HepG2 (cell line): ENCODE data around the gene GLOD4. TPM values are rescaled to one million over a fixed set of nuclear protein-coding genes. Genes with fewer than 3 reads are reported as not detected.

Experiments used
- ATAC-seq: fragments of 200-7000 bp; cut with Tn5 transposase; 3 replicates; pipeline ENCODE4 v1.9.1; 2020; ENCODE audit warnings: mild to moderate bottlenecking, moderate library complexity
- BruUV-seq: library from RNA; stranded (reverse); fragments of 400-500 nt; replicated peaks from 2 replicates; lab custom pipeline; 2021; lab: Mats Ljungman, UMichigan
- CTCF ChIA-PET: fragments of 300-600 bp; formaldehyde crosslinking; extraction: SDS; loops from one replicate; lab custom pipeline; 2021; ENCODE audit warnings: low total read pairs, inconsistent platforms, low intra/inter-chr PET ratio; lab: Yijun Ruan, JAX
- POLR2A ChIA-PET: fragments of 350-600 bp; sonication (Branson Sonifier 250); formaldehyde crosslinking; loops from one replicate; lab custom pipeline; 2020; ENCODE audit warnings: antibody characterized with exemption, inconsistent platforms; lab: Yijun Ruan, JAX
- DNase-seq: peaks from one replicate; pipeline ENCODE4 v3.0.0-alpha.2; 2015; ENCODE audit warnings: low spot score
- FAIRE-seq: peaks from 3 replicates; lab custom pipeline; 2011; peaks lifted over from hg19 to GRCh38; lab: Jason Lieb, UNC
- H2AFZ ChIP-seq: one replicate; pipeline ENCODE4 v1.6.1; 2011; ENCODE audit warnings: low read length, inconsistent platforms
- H3K27ac ChIP-seq: fragments of 300-600 bp; 3 replicates; pipeline ENCODE4 v1.8.0; 2011; ENCODE audit warnings: mixed run types, mild to moderate bottlenecking, mixed read lengths, low read length, inconsistent platforms; ENCODE audit not compliant: insufficient read depth; ENCODE audit errors: extremely low read length
- H3K27me3 ChIP-seq, 2 experiments: fragments of 200-600 bp in 1 of 2; 2 replicates in 1 of 2; 3 replicates in 1 of 2; pipeline versions ENCODE4 v1.6.0 to v1.8.0; 2011; ENCODE audit warnings: low read length in 2 of 2, mild to moderate bottlenecking in 2 of 2, moderate library complexity in 2 of 2, inconsistent platforms in 1 of 2; ENCODE audit not compliant: insufficient read depth in 2 of 2, control insufficient read depth in 1 of 2
- H3K36me3 ChIP-seq, 2 experiments: fragments of 200-600 bp in 1 of 2; replicated peaks in 1 of 2; 2 replicates in 1 of 2; 3 replicates in 1 of 2; pipeline versions ENCODE4 v1.5.1 to v1.8.0; 2011; ENCODE audit warnings: low read length in 2 of 2, inconsistent platforms in 1 of 2; ENCODE audit not compliant: insufficient read depth in 2 of 2, control insufficient read depth in 1 of 2
- H3K4me1 ChIP-seq: 2 replicates; pipeline ENCODE4 v1.5.1; 2012; ENCODE audit warnings: low read length, inconsistent platforms; ENCODE audit not compliant: insufficient read depth
- H3K4me2 ChIP-seq: 2 replicates; pipeline ENCODE4 v1.6.0; 2011; ENCODE audit warnings: low read depth, low read length, inconsistent platforms
- H3K4me3 ChIP-seq, 3 experiments: fragments of 200-600 bp in 1 of 3; sonication (generic), shearing (Covaris generic) in 1 of 3; replicated peaks in 1 of 3; 2 replicates each; pipeline ENCODE4 v1.5.1; 2011 to 2016; ENCODE audit warnings: low read length in 3 of 3, inconsistent platforms in 2 of 3, low read depth in 2 of 3, mild to moderate bottlenecking in 2 of 3, control low read depth in 1 of 3, mixed read lengths in 1 of 3; ENCODE audit not compliant: insufficient read depth in 1 of 3
- H3K79me2 ChIP-seq: one replicate; pipeline ENCODE4 v1.6.1; 2011; ENCODE audit warnings: low read length, inconsistent platforms; ENCODE audit not compliant: insufficient read depth
- H3K9ac ChIP-seq: 2 replicates; pipeline ENCODE4 v1.6.0; 2011; ENCODE audit warnings: mild to moderate bottlenecking, low read depth, low read length, inconsistent platforms; ENCODE audit not compliant: insufficient read depth
- H3K9me3 ChIP-seq: 2 replicates; pipeline ENCODE4 v1.5.1; 2012; ENCODE audit warnings: mild to moderate bottlenecking, low read length
- H4K20me1 ChIP-seq: 2 replicates; pipeline ENCODE4 v1.6.0; 2011; ENCODE audit warnings: inconsistent platforms, mild to moderate bottlenecking, low read length, moderate library complexity; ENCODE audit not compliant: insufficient read depth
- AGO2 ChIP-seq: fragments of 200-400 bp; formaldehyde crosslinking; optimal IDR thresholded peaks from 2 replicates; pipeline ENCODE3; 2017; ENCODE audit warnings: mild to moderate bottlenecking, low read depth, low read length, moderate library complexity
- DNMT3B ChIP-seq: conservative IDR thresholded peaks from 2 replicates; pipeline ENCODE4 v1.6.1; 2016; ENCODE audit warnings: missing biosample characterization, control low read depth
- HOXA9 ChIP-seq: sonication (generic); formaldehyde crosslinking; IDR thresholded peaks from 2 replicates; pipeline ENCODE4 v1.8.1; 2022; ENCODE audit warnings: missing genetic modification reagents, mild to moderate bottlenecking, moderate library complexity, borderline replicate concordance
- MEF2D ChIP-seq: sonication (generic); formaldehyde crosslinking; IDR thresholded peaks from 2 replicates; pipeline ENCODE4 v1.5.1; 2020; ENCODE audit warnings: mild to moderate bottlenecking, missing genetic modification reagents
- TOPORS ChIP-seq: sonication (generic); formaldehyde crosslinking; IDR thresholded peaks from 2 replicates; pipeline ENCODE4 v1.8.0; 2023; ENCODE audit warnings: mild to moderate bottlenecking, missing genetic modification reagents
- ZIK1 ChIP-seq: sonication (generic); formaldehyde crosslinking; IDR thresholded peaks from 2 replicates; pipeline ENCODE4 v1.5.0; 2020; ENCODE audit warnings: mild to moderate bottlenecking, low read depth, missing genetic modification reagents, borderline replicate concordance
- ZNF230 ChIP-seq: sonication (generic); formaldehyde crosslinking; IDR thresholded peaks from 2 replicates; pipeline ENCODE4 v1.4.0; 2020; ENCODE audit warnings: mild to moderate bottlenecking, missing genetic modification reagents
- ZNF546 ChIP-seq: sonication (generic); formaldehyde crosslinking; conservative IDR thresholded peaks from 2 replicates; pipeline ENCODE4 v1.8.1; 2023; ENCODE audit warnings: mild to moderate bottlenecking, missing genetic modification reagents
- ZNF776 ChIP-seq: sonication (generic); formaldehyde crosslinking; IDR thresholded peaks from 2 replicates; pipeline ENCODE4 v1.4.0; 2020; ENCODE audit warnings: mild to moderate bottlenecking, missing genetic modification reagents
- WGBS: methylation state at CpG from one replicate; pipeline ENCODE4 v1.1.6; 2017; ENCODE audit warnings: low lambda C conversion rate; 5-methylcytosine and 5-hydroxymethylcytosine counted together
- in situ Hi-C: cut with HindIII; loops from 2 replicates; pipeline ENCODE4 v1.10.0; 2017; ENCODE audit warnings: low pct_unique_long_range_greater_than_20kb; ENCODE audit not compliant: extremely low pct_ligation_motif_present
- intact Hi-C: fragments of 100-400 bp; cut with micrococcal nuclease; formaldehyde crosslinking; loops from one replicate; pipeline ENCODE4 v1.10.0; 2022; ENCODE audit not compliant: unreplicated experiment
- polyA plus RNA-seq, 8 experiments: library from polyadenylated mRNA; depleted of rRNA in 3 of 8; stranded (reverse) in 7 of 8; unstranded in 1 of 8; fragments of >200 nt; fragmentation: Illumina TruSeq in 4 of 8; extraction: Trizol in 4 of 8; gene quantifications; 2 replicates each; pipeline versions ENCODE4 v1.2.1 to v1.2.3, GENCODE V29; 2011 to 2016; ENCODE audit warnings: low read depth in 4 of 8, missing spikeins in 1 of 8, mixed read lengths in 1 of 8; ENCODE audit not compliant: insufficient read depth in 1 of 8
- total RNA-seq, 5 experiments: library from RNA; depleted of rRNA; stranded (reverse); fragments of >200 nt; fragmentation: Illumina TruSeq; extraction: Trizol; gene quantifications; 2 replicates each; pipeline ENCODE4 v1.2.3, GENCODE V29; 2016; ENCODE audit warnings: low read depth in 1 of 5
- TF ChIP-seq, protein P1 (sequence below): sonication (generic); formaldehyde crosslinking; conservative IDR thresholded peaks from 2 replicates; pipeline ENCODE4 v1.8.1; 2023; ENCODE audit warnings: missing genetic modification reagents
- TF ChIP-seq, protein P2 (sequence below): sonication (generic); formaldehyde crosslinking; IDR thresholded peaks from 2 replicates; pipeline ENCODE4 v1.5.0; 2020; ENCODE audit warnings: mild to moderate bottlenecking, low read depth, missing genetic modification reagents, borderline replicate concordance

Gene GLOD4
- total and polyA plus RNA-seq, 2 of the 13 experiments (the other 11 are each of a cell fraction or from before 2014, with no cell fraction given), result 53.7 to 87.8 TPM

DNA sequence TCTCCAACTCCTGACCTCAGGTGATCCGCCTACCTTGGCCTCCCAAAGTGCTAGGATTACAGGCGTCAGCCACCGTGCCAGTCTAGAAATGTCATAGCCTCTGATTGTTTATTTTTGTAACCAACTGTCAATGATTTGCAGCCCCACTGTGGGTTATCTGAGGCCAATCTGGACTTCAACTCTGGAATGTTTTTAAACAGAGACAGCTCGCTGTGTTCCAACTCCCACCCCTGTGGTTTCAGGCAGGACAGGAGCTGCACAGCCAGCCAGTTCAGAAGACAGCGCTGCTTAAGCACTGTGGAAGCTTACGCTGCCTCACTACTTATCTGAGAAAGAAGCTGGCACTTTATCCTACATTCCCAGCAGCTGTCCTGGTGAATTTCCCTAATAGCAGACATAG, 19.6 kb upstream of the GLOD4 start (continued):
- TF ChIP-seq, protein P1, sequence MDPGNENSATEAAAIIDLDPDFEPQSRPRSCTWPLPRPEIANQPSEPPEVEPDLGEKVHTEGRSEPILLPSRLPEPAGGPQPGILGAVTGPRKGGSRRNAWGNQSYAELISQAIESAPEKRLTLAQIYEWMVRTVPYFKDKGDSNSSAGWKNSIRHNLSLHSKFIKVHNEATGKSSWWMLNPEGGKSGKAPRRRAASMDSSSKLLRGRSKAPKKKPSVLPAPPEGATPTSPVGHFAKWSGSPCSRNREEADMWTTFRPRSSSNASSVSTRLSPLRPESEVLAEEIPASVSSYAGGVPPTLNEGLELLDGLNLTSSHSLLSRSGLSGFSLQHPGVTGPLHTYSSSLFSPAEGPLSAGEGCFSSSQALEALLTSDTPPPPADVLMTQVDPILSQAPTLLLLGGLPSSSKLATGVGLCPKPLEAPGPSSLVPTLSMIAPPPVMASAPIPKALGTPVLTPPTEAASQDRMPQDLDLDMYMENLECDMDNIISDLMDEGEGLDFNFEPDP (CRISPR knock-in tag), result no peak
- TF ChIP-seq ZNF776 (CRISPR knock-in tag) (no peak), ZNF546 (CRISPR knock-in tag) (no peak), ZNF230 (CRISPR knock-in tag) (no peak)

DNA sequence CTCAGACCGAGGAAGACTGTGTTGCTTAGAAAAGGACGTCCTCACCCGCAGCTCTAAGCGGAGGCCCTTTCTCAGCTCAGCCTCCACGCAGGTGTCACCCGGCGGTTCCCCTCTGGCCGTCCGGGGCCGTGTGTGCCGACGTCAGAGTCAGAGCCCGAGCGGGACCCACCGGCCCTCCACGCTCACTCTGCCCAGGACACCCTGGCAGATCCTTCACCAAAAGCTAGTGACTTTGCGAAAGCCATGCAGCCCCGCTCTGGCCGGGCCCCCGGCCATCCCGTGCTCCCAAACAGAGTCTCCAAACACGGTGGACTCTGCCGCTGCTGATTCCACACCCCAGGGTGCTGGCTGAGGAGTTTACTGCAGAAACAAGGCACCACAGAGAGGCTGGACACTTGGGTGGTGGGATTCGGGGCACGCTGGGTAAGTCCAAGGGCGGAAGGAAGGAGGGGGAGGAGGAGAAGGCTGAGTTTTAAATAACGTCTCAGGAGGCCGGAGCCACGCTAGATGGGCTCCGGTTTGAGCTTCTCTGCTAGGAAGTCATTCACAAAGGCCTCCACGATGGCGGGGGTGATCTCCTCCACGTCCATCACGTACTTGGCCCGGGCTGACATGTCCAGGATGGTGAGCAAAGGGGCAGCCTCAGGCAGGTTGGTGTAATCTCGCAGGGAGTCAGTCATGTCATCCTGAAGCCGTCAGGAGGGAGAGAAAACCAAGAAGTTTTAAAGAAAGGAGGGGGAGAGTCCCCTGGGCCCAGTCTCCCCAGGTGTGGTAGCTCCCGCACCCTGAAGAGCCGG, 18.6 kb upstream of the GLOD4 start:
- POLR2A ChIA-PET, result interaction anchor here (1.3 kb wide), 1 partner anchor 179 kb away, joined by 3 read pairs; the partner anchor contains the start of gene NXN
- peaks cover 1 to 18% of the 10 kb centered on the region in 2 experiments; a peak in 3 of 5 replicates for H3K36me3 ChIP-seq

More for the DNA sequence above, 18.6 kb upstream of the GLOD4 start:
- Histone ChIP-seq H3K27ac (no peak overlapping the region), H3K79me2 (no peaks in the 10 kb centered on the region), H3K27me3 (no peaks in the 10 kb centered on the region), H3K9me3 (no peaks in the 10 kb centered on the region), H3K4me3 (no peak overlapping the region)
- 95% methylated on average over 38 of the region's 39 CpGs for WGBS
- FAIRE-seq, result no peak
- in situ Hi-C loops, result no loop called here
- no TSS peak for BruUV-seq
- no peak for TF ChIP-seq TOPORS
- TF ChIP-seq, protein P2, sequence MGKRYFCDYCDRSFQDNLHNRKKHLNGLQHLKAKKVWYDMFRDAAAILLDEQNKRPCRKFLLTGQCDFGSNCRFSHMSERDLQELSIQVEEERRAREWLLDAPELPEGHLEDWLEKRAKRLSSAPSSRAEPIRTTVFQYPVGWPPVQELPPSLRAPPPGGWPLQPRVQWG (CRISPR knock-in tag), result no peak
- no peak for TF ChIP-seq ZIK1 (CRISPR knock-in tag)
- TF ChIP-seq HOXA9 (CRISPR knock-in tag), result no peak
- TF ChIP-seq AGO2, result peak; percentile 32
- no peak for TF ChIP-seq MEF2D
- TF ChIP-seq DNMT3B, result no peak
- TF ChIP-seq, all 625 proteins: peak for 1
- CTCF ChIA-PET, result no interaction called here
- ATAC-seq (no peak), DNase-seq (no peak)
- Histone ChIP-seq H4K20me1 (no peaks in the 10 kb centered on the region), H3K4me1 (peaks cover 14% of the 10 kb centered on the region), H3K4me2 (no peak overlapping the region), H3K9ac (no peak overlapping the region), H2AFZ (no peak overlapping the region)
- intact Hi-C loops, result no loop called here
